ENCODE data around the gene RNF212. TPM values are rescaled to one million over a fixed set of nuclear protein-coding genes. Genes with fewer than 3 reads are reported as not detected.

RNF212 gene
- total RNA-seq, 2 experiments from 2014 or later, result 2.4 to 5.6 TPM

DNA sequence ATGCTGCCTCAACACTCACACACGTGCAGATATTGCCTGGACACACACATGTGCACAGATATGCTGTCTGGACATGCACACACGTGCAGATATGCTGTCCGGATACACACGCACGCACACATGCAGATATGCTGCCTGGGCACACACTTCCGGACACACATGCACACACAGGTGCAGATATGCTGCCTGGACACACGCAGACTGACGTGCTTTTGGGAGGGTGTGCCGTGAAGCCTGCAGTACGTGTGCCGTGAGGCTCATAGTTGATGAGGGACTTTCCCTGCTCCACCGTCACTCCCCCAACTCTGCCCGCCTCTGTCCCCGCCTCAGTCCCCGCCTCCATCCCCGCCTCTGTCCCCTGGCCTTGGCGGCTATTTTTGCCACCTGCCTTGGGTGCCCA lies 87.2 kb downstream of the RNF212 start:
- no peaks in the 10 kb centered on the region for H3K9me3 Mint-ChIP-seq (ENCODE audit: low read depth)
- peaks cover 11% of the 10 kb centered on the region for H3K36me3 Mint-ChIP-seq (ENCODE audit: low read depth)
- no peak overlapping the region for H3K27ac Mint-ChIP-seq
- H3K4me3 Mint-ChIP-seq, result no peak overlapping the region
- no peaks in the 10 kb centered on the region for H3K27me3 Mint-ChIP-seq
- ChIA-PET CTCF (no interaction called here), POLR2A (no interaction called here)
- ATAC-seq, result peak; percentile 95
- peak; percentile 79 for DNase-seq
- H3K4me1 Mint-ChIP-seq, result peaks cover 5% of the 10 kb centered on the region
- intact Hi-C loops (cut with DNase I, micrococcal nuclease), result loop anchor here in 1 of 2 experiments (1.0 kb wide), 1 partner anchor 14 kb away; no protein-coding TSS in a partner anchor

DNA sequence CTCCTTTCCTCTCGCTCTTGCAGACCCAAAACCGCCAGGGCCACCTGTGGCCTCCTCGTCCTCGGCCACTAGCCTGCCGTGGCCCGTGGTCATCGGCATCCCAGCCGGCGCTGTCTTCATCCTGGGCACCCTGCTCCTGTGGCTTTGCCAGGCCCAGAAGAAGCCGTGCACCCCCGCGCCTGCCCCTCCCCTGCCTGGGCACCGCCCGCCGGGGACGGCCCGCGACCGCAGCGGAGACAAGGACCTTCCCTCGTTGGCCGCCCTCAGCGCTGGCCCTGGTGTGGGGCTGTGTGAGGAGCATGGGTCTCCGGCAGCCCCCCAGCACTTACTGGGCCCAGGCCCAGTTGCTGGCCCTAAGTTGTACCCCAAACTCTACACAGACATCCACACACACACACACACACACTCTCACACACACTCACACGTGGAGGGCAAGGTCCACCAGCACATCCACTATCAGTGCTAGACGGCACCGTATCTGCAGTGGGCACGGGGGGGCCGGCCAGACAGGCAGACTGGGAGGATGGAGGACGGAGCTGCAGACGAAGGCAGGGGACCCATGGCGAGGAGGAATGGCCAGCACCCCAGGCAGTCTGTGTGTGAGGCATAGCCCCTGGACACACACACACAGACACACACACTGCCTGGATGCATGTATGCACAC lies 88.3 kb downstream of the RNF212 start:
- no peak for ATAC-seq
- ChIA-PET CTCF (no interaction called here), POLR2A (no interaction called here)
- DNase-seq, result no peak
- intact Hi-C loops (cut with DNase I, micrococcal nuclease), result no loop called here
- no peaks in the 10 kb centered on the region for H3K9me3 Mint-ChIP-seq (ENCODE audit: low read depth)
- no peak overlapping the region for H3K27ac Mint-ChIP-seq
- peaks cover 11% of the 10 kb centered on the region for H3K36me3 Mint-ChIP-seq (ENCODE audit: low read depth)
- no peaks in the 10 kb centered on the region for H3K27me3 Mint-ChIP-seq
- peaks cover 5% of the 10 kb centered on the region for H3K4me1 Mint-ChIP-seq
- no peak overlapping the region for H3K4me3 Mint-ChIP-seq

DNA sequence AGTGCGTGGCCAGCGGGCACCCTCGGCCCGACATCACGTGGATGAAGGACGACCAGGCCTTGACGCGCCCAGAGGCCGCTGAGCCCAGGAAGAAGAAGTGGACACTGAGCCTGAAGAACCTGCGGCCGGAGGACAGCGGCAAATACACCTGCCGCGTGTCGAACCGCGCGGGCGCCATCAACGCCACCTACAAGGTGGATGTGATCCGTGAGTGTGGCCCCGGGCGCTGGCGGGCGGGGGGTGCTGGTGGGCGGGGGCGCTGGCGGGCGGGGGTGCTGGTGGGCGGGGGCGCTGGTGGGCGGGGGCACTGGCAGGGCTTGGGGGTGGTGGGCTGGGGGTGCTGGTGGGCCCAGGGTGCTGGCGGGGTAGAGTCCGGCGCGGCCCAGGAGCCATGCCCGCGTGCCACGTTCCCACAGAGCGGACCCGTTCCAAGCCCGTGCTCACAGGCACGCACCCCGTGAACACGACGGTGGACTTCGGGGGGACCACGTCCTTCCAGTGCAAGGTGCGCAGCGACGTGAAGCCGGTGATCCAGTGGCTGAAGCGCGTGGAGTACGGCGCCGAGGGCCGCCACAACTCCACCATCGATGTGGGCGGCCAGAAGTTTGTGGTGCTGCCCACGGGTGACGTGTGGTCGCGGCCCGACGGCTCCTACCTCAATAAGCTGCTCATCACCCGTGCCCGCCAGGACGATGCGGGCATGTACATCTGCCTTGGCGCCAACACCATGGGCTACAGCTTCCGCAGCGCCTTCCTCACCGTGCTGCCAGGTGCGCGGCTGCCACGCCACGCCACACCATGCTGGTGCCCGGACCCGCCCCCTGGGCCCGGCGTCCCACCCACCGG lies 89.2 kb downstream of the RNF212 start:
- ATAC-seq (no peak), DNase-seq (no peak)
- H3K9me3 Mint-ChIP-seq (ENCODE audit: low read depth), result no peaks in the 10 kb centered on the region
- CTCF ChIA-PET, result no interaction called here
- intact Hi-C loops (cut with DNase I, micrococcal nuclease), result no loop called here
- peaks cover 11% of the 10 kb centered on the region for H3K36me3 Mint-ChIP-seq (ENCODE audit: low read depth)
- peaks cover 5% of the 10 kb centered on the region for H3K4me1 Mint-ChIP-seq
- no peak overlapping the region for H3K4me3 Mint-ChIP-seq
- POLR2A ChIA-PET, result no interaction called here
- no peak overlapping the region for H3K27ac Mint-ChIP-seq
- no peaks in the 10 kb centered on the region for H3K27me3 Mint-ChIP-seq

DNA sequence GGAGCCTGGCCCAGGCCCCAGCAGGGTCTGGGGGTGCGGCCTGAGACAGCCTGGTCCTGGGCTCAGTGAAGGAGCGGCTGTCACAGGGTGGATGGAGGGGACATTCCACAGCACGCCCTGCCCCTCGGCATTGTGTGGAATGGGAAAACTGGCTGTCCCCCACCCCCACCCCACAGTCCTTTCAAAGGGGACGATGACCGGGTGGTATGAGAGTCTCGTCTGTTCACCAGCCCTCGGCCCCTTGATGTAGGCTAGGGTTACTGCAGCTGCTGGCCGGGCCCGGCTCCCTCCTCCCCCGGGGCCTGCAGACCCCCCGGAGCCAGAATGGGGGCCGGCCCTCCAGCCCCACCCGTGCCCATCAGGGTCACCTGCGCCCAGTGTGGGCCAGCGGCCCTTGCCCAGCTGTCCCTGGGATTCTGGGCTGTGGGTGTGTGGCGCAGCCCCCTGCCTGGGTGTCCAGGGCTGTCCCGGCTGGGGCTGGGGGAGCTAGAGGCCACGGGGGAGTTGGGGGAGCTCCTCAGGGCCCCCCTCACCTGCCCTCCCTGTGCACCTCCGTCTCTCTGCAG lies 90.2 kb downstream of the RNF212 start:
- no peak for ATAC-seq
- POLR2A ChIA-PET, result no interaction called here
- Mint-ChIP-seq H3K9me3 (ENCODE audit: low read depth) (no peaks in the 10 kb centered on the region), H3K27me3 (no peaks in the 10 kb centered on the region), H3K4me3 (no peak overlapping the region), H3K27ac (no peak overlapping the region), H3K36me3 (ENCODE audit: low read depth) (peaks cover 11% of the 10 kb centered on the region), H3K4me1 (peaks cover 5% of the 10 kb centered on the region)
- no peak for DNase-seq
- intact Hi-C loops (cut with DNase I, micrococcal nuclease), result no loop called here
- CTCF ChIA-PET, result no interaction called here

DNA sequence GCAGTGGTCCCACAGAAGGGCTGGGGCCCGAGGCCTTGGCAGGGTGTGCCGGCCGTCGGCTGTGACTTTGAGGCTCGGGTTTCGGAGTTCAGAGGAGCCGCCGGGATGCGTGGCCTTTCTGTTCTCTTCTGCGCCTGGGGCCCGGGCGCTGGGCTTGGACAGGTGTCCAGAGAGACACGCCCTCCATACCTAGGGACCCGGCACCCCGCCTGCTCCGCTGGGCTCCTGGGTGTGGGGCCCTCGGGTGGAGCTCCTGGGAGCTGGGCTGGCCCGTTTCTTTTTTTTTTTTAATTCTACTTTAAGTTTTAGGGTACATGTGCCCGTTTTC lies 90.7 kb downstream of the RNF212 start:
- ChIA-PET POLR2A (no interaction called here), CTCF (no interaction called here)
- Mint-ChIP-seq H3K4me1 (peaks cover 5% of the 10 kb centered on the region), H3K4me3 (no peak overlapping the region), H3K9me3 (ENCODE audit: low read depth) (no peaks in the 10 kb centered on the region), H3K36me3 (ENCODE audit: low read depth) (peaks cover 11% of the 10 kb centered on the region), H3K27me3 (no peaks in the 10 kb centered on the region), H3K27ac (no peak overlapping the region)
- no peak for DNase-seq
- intact Hi-C loops (cut with DNase I, micrococcal nuclease), result no loop called here
- no peak for ATAC-seq

DNA sequence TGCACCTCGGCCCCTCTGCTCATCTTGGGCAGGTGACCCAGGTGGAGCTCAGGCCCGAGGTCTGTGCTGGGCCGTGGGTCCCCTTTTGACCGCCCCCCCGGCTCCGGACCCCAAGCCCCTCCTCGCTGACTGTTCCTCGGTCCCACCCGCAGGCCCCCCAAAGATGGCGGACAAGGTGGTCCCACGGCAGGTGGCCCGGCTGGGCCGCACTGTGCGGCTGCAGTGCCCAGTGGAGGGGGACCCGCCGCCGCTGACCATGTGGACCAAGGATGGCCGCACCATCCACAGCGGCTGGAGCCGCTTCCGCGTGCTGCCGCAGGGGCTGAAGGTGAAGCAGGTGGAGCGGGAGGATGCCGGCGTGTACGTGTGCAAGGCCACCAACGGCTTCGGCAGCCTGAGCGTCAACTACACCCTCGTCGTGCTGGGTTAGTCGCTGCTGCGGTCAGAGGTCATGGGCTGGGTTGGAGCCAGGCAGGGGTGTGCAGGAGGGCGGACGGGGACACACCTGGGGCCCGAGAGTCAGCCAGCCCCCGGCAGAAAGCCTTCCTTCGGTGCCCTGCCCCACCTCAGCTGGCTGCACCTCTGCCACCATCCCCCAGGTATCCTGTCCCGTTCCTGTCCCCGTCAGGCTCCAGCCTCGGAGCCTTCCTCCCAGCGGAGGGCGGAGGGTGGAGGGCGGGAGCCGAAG lies 91.2 kb downstream of the RNF212 start:
- no peak for ATAC-seq
- H3K9me3 Mint-ChIP-seq (ENCODE audit: low read depth), result no peaks in the 10 kb centered on the region
- peaks cover 5% of the 10 kb centered on the region for H3K4me1 Mint-ChIP-seq
- no peak overlapping the region for H3K27ac Mint-ChIP-seq
- ChIA-PET CTCF (no interaction called here), POLR2A (no interaction called here)
- no peak for DNase-seq
- intact Hi-C loops (cut with DNase I, micrococcal nuclease), result no loop called here
- peaks cover 11% of the 10 kb centered on the region for H3K36me3 Mint-ChIP-seq (ENCODE audit: low read depth)
- no peak overlapping the region for H3K4me3 Mint-ChIP-seq
- H3K27me3 Mint-ChIP-seq, result no peaks in the 10 kb centered on the region

Other genes with a start within 250 kb of the RNF212 start
- gene GAK, start 181.2 kb downstream of the RNF212 start, total RNA-seq, result 10 to 100 TPM; 82.9 to 88.0 TPM
- gene TMEM175, start 181.1 kb downstream of the RNF212 start, total RNA-seq, result 10 to 100 TPM; 15.2 to 17.3 TPM
- 10 to 100 TPM in 1 of 2 experiments, 1 to 10 TPM in 1; 9.3 to 11.3 TPM for gene DGKQ, start 140.0 kb downstream of the RNF212 start, total RNA-seq
- 1 to 10 TPM; 6.4 to 9.0 TPM for gene IDUA, start 126.5 kb downstream of the RNF212 start, total RNA-seq
- under 1 TPM; 0.21 to 0.43 TPM for gene SLC26A1, start 120.2 kb downstream of the RNF212 start, total RNA-seq
- gene FGFRL1, start 101.9 kb downstream of the RNF212 start, total RNA-seq, result 10 to 100 TPM; 17.6 to 23.5 TPM
- gene SPON2, start 59.0 kb upstream of the RNF212 start, total RNA-seq, result 1 to 10 TPM; 7.5 to 8.5 TPM
- 100 to 1,000 TPM; 152 to 177 TPM for gene CTBP1, start 135.6 kb upstream of the RNF212 start, total RNA-seq
- gene MAEA, start 176.3 kb upstream of the RNF212 start, total RNA-seq, result 10 to 100 TPM; 38.9 to 40.4 TPM
- 10 to 100 TPM; 14.8 to 18.1 TPM for gene UVSSA, start 233.6 kb upstream of the RNF212 start, total RNA-seq